ENCODE data around the gene TBC1D21.

DNA sequence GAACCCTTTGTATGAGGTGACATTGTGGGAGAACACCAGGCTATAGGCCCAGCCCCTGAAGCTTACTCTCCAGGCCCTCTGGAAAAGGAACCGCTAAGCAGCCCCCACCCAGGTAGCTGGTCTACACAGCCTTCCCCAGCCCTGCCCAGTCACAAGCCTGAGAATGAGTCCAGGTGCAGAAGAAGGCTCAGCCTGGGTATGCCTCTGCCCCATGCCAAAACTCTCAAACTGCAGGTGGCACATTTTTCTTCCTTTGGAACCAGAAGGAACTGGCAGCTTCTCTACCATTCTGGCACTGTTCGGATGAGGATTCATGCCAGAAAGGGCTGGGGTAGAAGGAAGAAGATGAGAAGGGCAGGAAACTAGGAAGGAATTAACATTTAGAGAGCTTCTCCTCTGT, 23.7 kb upstream of the TBC1D21 start:
- TF ChIP-seq, protein P1, sequence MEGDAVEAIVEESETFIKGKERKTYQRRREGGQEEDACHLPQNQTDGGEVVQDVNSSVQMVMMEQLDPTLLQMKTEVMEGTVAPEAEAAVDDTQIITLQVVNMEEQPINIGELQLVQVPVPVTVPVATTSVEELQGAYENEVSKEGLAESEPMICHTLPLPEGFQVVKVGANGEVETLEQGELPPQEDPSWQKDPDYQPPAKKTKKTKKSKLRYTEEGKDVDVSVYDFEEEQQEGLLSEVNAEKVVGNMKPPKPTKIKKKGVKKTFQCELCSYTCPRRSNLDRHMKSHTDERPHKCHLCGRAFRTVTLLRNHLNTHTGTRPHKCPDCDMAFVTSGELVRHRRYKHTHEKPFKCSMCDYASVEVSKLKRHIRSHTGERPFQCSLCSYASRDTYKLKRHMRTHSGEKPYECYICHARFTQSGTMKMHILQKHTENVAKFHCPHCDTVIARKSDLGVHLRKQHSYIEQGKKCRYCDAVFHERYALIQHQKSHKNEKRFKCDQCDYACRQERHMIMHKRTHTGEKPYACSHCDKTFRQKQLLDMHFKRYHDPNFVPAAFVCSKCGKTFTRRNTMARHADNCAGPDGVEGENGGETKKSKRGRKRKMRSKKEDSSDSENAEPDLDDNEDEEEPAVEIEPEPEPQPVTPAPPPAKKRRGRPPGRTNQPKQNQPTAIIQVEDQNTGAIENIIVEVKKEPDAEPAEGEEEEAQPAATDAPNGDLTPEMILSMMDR (tag by site-specific recombination; IDR thresholded peaks at IDR 0.05): no peak
- TF ChIP-seq BCL11A (tag by site-specific recombination; IDR thresholded peaks at IDR 0.05; ENCODE audit: low read depth) (no peak), ZNF354C (tag by site-specific recombination; IDR thresholded peaks at IDR 0.05; ENCODE audit: borderline replicate concordance, low read depth) (no peak), ZNF658 (tag by site-specific recombination; IDR thresholded peaks at IDR 0.05) (no peak), ZNF24 (tag by site-specific recombination; IDR thresholded peaks at IDR 0.05) (no peak), ZNF433 (tag by site-specific recombination; IDR thresholded peaks at IDR 0.05; ENCODE audit: low read depth) (no peak), ZNF274 (IDR thresholded peaks at IDR 0.05; ENCODE audit: low read length) (no peak), ZNF274 (tag by site-specific recombination; IDR thresholded peaks at IDR 0.05; ENCODE audit: borderline replicate concordance) (no peak)
- TF ChIP-seq, protein P2, sequence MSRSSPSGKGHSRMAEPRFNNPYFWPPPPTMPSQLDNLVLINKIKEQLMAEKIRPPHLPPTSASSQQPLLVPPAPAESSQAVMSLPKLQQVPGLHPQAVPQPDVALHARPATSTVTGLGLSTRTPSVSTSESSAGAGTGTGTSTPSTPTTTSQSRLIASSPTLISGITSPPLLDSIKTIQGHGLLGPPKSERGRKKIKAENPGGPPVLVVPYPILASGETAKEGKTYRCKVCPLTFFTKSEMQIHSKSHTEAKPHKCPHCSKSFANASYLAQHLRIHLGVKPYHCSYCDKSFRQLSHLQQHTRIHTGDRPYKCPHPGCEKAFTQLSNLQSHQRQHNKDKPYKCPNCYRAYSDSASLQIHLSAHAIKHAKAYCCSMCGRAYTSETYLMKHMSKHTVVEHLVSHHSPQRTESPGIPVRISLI (tag by site-specific recombination; IDR thresholded peaks at IDR 0.05): no peak

Data from HEK293 (cell line).